ENCODE data around the gene RNASE7.

RNASE7 gene

DNA sequence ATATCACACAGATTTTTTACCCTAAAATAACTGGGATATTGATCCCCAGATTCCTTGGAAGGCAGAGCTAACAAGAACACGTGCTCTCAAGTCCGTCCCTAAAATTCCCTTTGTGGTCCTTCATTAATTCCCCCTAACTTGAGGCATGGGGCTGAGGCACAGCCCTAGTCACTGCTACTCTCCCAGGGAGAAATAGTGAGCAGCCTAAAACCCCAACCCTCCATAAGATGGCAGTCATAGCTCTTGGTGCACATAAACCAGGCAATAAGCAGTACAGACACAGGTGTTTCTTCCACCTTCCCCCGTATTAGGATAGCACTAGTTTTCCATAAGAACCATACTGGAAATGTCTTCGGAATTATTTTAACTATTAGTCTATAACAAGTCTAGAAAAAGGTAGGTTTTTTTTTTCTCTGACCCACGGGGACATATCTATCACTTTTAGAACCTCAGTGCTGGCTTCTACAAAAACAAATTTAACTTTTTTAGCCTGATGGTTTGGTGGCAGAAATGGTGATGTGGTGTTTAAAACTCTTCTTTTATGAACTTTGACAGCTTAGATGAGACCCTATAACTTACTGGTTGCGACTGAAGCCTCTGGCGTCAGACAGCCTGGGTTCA, 24.8 kb downstream of the RNASE7 start:
- DNase-seq (ENCODE audit: low read depth in 2 of 2, low spot score in 1 of 2), result no peak

DNA sequence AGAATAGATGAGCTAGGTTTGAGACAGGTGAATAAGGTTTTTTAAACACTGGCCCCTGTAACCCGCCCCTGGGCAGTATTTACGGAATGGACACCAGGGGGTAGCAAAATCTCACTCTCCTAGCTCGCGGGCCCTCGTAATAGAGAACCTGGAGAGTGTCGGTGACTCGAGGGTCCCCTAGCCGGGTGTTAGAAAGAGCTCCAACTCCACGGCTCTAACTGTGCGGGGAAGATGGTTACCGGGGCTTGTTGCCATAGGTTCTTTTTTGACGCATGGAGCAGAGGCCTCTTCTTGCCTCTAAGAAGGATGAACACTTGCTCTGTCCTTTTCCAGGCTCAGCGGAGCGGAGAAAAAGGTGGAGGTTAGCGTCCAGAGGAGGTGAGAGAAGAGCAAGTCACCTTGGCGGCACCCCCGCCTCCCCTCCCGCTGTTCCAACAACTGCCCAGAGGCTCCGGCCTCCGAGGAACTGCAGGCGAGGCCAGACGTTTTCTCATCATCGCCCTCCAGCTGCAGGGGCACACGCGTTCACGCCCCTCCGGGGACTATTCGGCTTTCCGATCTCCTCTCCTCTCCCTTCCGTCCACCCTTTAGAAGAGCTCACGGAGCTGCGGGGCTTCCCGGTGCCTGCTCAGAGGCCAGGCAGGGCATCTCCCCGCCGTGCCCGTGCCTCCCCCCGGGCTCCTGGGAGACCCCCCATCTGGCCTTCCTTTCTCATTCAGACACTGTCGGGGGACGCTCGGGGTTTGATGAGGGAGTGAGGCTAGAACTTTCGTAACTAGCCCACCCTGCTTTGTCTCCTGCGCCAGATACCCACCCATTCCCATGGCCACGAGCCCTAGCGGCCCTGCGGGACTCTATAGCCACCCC, 26.6 kb downstream of the RNASE7 start:
- no peak for DNase-seq (ENCODE audit: low read depth in 2 of 2, low spot score in 1 of 2)

- no peak for DNase-seq (ENCODE audit: low read depth in 2 of 2, low spot score in 1 of 2)
Observed at GRCh38 chr14:21069388-21070082, 27.4 kb downstream of the RNASE7 start.

DNA sequence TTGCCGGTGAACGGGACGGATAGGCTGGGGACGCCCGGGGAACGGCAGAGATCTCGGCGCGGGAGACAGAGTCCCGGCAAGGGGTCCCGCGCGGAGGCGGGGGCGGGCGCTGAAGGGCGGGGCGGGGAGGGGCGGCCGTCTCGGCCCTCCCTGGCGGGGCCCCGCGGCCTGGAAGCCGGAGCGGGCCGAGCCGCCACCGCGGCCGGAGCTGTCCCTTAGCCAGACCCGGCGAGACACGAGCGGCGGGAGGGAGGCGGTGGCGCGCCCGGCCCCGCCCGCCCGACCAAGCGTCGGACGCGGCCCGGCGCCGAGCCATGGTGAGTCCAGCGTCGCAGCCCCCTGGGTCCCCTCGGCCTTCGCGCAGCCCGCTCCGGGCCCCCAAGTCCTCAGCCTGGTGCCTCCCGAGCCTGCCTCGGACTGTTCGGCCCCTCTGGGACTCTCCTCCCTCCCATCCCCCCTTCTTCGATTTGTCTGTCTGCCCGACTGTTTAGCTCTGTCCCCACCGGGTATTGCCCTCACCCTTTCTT, 28.0 kb downstream of the RNASE7 start, which contains the start of gene ARHGEF40:
Gene ARHGEF40 (plus strand): TSS at position 222 of the 527 bp plus-strand sequence. CDS start 93 bp downstream, at position 315.
- no peak for DNase-seq (ENCODE audit: low read depth in 2 of 2, low spot score in 1 of 2)

GRCh38 chr14:21070610-21071224, 28.6 kb downstream of the RNASE7 start:
- DNase-seq (ENCODE audit: low read depth in 2 of 2, low spot score in 1 of 2), result no peak

DNA sequence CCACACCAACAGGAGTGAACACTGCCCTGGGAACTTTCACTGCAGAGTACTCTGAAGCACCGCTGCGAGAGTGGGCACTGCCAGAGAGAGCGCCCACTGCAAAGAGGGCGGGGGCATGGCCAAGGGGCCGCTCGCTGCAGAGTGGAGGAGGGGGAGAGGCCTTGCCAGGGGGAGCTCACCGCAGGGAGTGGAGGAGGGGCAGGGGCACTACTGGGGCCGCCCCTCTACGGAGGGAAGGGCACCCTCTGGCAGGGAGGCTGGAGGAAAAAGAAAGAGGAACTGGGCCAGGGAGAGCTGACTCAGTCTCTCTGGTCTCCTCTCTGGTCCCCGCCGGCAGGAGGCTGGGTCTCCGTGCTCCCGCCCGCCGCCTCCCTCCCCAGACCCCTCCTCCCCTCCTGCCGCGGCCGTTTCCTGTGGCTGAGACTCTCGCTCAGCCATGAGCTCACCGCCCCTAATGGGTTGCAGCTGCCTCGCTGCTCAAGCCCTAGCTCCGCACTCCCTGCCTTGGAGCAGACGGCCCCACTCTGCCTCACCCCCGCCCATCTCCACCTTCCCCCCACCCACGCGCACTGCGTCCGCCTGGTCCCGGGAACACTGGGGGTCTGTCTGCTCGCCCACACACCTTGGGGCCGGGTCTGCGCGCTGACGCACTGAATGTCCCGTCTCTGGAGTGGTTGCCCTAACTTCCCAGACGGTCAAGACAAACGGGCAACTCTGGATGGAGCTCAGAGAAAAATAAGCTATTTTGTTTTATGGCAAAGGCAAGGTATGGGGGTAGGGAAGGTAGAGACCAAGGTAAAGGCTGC, 29.3 kb downstream of the RNASE7 start:
- no peak for DNase-seq (ENCODE audit: low read depth in 2 of 2, low spot score in 1 of 2)

GRCh38 chr14:21072031-21072473, 29.9 kb downstream of the RNASE7 start:
- no peak for DNase-seq (ENCODE audit: low read depth in 2 of 2, low spot score in 1 of 2)

- DNase-seq (ENCODE audit: low read depth in 2 of 2, low spot score in 1 of 2), result no peak
Observed at GRCh38 chr14:21072781-21073339, 30.7 kb downstream of the RNASE7 start.

- DNase-seq (ENCODE audit: low read depth in 2 of 2, low spot score in 1 of 2), result no peak
Observed at GRCh38 chr14:21073921-21074320, 31.8 kb downstream of the RNASE7 start.

DNA sequence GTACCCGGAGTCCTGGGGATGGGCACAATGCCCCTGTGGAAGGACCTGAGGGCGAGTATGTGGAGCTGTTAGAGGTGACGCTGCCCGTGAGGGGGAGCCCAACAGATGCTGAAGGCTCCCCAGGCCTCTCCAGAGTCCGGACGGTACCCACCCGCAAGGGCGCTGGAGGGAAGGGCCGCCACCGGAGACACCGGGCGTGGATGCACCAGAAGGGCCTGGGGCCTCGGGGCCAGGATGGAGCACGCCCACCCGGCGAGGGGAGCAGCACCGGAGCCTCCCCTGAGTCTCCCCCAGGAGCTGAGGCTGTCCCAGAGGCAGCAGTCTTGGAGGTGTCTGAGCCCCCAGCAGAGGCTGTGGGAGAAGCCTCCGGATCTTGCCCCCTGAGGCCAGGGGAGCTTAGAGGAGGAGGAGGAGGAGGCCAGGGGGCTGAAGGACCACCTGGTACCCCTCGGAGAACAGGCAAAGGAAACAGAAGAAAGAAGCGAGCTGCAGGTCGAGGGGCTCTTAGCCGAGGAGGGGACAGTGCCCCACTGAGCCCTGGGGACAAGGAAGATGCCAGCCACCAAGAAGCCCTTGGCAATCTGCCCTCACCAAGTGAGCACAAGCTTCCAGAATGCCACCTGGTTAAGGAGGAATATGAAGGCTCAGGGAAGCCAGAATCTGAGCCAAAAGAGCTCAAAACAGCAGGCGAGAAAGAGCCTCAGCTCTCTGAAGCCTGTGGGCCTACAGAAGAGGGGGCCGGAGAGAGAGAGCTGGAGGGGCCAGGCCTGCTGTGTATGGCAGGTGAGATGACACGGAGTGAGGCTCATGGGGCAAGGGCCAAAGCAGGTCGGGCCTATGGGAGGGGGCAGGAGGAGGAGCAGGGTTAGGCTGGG, 32.5 kb downstream of the RNASE7 start:
- DNase-seq (ENCODE audit: low read depth in 2 of 2, low spot score in 1 of 2), result no peak

DNA sequence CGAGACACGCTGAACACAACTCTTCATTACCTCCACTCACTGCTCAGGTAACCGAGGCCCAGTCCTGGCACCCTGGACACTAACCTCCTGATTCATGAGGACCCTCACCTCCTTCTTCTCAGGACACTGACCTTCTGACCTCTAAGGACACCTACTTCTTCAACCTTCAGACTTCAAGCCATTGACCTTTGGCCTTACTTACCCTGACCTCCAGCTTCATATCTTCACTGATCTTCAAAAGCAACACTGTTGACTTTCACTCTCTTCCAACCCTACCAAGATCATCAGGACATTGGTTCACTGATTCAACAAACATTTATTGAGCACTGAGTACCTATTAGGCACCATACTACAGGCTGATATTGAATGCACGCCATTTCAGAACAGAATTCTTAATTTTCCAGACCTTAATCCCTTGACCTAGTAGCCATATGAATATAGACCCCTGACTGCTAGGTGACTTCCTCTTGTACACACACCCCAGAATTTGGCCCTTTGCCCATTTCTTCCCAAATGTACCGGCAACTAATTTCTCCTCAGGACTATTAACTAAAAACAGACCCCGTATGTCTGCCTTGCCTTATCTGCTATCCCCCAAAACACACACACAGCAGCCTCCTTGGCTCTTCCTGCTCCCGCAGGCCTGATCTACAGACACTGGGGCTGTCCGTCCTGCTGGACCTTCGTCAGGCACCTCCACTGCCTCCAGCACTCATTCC, 33.7 kb downstream of the RNASE7 start:
- no peak for DNase-seq (ENCODE audit: low read depth in 2 of 2, low spot score in 1 of 2)

DNA sequence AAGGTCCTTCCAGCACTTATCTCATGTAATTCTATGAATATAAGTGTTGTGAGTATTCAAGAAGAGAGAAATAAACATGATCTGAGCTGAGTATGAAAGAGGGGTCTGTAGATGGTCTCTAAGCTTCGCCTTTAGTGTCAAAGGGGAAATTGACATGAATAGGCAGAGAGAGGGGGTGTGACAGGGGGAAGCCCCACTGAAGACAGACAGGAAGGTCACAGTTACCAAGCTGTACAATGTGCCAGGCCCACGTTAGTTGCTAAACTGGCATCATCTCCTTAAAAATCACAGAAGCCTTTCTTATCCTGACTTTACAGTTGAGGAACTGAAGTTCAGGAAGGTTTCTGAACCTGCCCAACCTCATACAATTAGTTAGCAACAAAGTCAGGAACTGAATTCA, 35.5 kb downstream of the RNASE7 start:
- no peak for DNase-seq (ENCODE audit: low read depth in 2 of 2, low spot score in 1 of 2)

DNA sequence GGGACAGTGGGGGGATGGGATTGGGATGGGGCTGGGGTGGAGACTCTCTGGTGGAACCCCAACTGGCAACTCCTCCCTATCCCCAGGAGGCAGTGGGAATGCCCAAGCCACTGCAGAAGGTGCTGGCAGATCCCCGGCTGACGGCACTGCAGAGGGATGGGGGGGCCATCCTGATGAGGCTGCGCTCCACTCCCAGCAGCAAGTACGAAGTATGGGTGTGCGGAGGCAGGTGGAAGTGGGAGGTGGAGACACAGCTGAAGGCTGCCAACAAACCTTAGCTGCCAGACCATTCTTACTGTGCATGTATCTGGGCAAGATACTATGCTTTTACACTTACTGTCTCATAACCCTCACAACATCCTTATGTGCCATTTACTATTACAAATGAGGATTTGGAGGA, 36.1 kb downstream of the RNASE7 start:
- DNase-seq (ENCODE audit: low read depth in 2 of 2, low spot score in 1 of 2), result no peak

DNA sequence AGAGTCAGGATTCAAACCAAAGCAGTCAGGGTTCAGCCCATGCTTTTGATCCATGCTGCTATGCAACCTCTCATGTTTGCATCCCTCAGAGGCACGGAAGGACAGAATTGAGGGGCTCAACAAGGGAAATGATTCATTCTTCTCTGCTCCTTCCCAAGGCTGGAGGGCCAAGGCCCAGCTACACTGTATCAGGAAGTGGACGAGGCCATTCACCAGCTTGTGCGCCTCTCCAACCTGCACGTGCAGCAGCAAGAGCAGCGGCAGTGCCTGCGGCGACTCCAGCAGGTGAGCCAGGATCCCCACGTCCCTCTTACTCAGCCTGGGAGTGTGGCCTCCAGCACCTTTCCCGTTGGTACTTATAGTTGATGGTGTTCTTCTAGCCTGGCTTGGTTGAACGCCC, 36.6 kb downstream of the RNASE7 start:
- DNase-seq (ENCODE audit: low read depth in 2 of 2, low spot score in 1 of 2), result no peak

- DNase-seq (ENCODE audit: low read depth in 2 of 2, low spot score in 1 of 2), result no peak
Observed at GRCh38 chr14:21081521-21082142, 39.5 kb downstream of the RNASE7 start.

DNA sequence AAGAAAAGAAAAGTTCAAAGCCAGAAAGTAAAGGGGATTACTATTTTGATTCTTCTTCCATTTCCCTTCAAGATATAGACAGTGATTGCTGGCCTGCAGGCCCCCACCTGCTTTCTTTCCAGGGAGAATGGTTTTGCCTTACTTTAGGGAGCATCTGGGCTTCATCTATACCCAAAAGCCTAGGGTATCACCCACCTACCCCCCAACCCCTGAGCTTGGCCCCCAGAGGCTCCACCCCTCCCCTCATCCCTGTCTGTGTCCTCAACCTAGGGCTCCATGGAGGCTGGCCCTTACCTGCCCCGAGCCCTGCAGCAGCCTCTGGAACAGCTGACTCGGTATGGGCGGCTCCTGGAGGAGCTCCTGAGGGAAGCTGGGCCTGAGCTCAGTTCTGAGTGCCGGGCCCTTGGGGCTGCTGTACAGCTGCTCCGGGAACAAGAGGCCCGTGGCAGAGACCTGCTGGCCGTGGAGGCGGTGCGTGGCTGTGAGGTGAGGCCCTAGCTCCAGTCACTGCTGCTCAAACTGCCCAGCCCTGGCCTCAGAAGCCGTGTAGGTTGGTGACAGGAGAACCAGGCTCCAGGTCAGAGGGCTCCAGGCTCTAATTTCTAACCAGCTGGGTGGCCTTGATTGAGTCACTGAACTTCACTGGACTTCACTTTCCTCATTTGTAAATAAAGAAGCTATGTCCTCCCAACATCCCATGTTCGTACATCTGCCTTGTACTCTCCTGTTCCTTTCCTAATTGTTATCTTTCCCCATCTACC, 41.6 kb downstream of the RNASE7 start:
- no peak for DNase-seq (ENCODE audit: low read depth in 2 of 2, low spot score in 1 of 2)

- DNase-seq (ENCODE audit: low read depth in 2 of 2, low spot score in 1 of 2), result no peak
Observed at GRCh38 chr14:21084396-21084795, 42.2 kb downstream of the RNASE7 start.
